Spleen (tissue), 11 donors: ENCODE measurements around the gene SLAMF6. TPM values are rescaled to one million over a fixed set of nuclear protein-coding genes. Genes with fewer than 3 reads are reported as not detected.

ENCODE experiments used
- DNase-seq: peaks from one replicate; pipeline ENCODE4 v3.0.0-alpha.2; 2020
- H3K27ac ChIP-seq, 8 donors: fragments of 200-600 bp; sonication (generic) in 7 of 8; 1 replicate in 4 of 8; 2 replicates in 4 of 8; pipeline versions ENCODE4 v1.5.0 to v1.8.0; 2016 to 2021; ENCODE audit warnings: inconsistent platforms in 4 of 8, mild to moderate bottlenecking in 4 of 8, moderate library complexity in 1 of 8
- H3K27me3 ChIP-seq, 7 donors: fragments of 200-600 bp; sonication (generic) in 6 of 7; replicated peaks in 1 of 7; 1 replicate in 4 of 7; 2 replicates in 3 of 7; pipeline versions ENCODE4 v1.5.0 to v1.8.0; 2016 to 2021; ENCODE audit warnings: inconsistent platforms in 3 of 7, mild to moderate bottlenecking in 1 of 7
- H3K36me3 ChIP-seq, 6 donors: fragments of 200-600 bp; sonication (generic) in 5 of 6; 1 replicate in 4 of 6; 2 replicates in 2 of 6; pipeline versions ENCODE4 v1.5.0 to v1.8.0; 2016 to 2021; ENCODE audit warnings: inconsistent platforms in 2 of 6
- H3K4me1 ChIP-seq, 6 donors: fragments of 200-600 bp; sonication (generic) in 5 of 6; 1 replicate in 3 of 6; 2 replicates in 3 of 6; pipeline versions ENCODE4 v1.5.0 to v1.8.0; 2016 to 2021; ENCODE audit warnings: inconsistent platforms in 3 of 6
- H3K4me3 ChIP-seq, 8 donors: fragments of 200-600 bp; sonication (generic) in 7 of 8; 1 replicate in 4 of 8; 2 replicates in 4 of 8; pipeline versions ENCODE4 v1.5.0 to v1.8.0; 2016 to 2021; ENCODE audit warnings: inconsistent platforms in 4 of 8, mild to moderate bottlenecking in 4 of 8, moderate library complexity in 2 of 8
- H3K9me3 ChIP-seq, 8 donors: fragments of 200-600 bp; sonication (generic) in 7 of 8; 1 replicate in 4 of 8; 2 replicates in 4 of 8; pipeline versions ENCODE4 v1.5.0 to v1.8.0; 2016 to 2021; ENCODE audit warnings: inconsistent platforms in 4 of 8
- POLR2A ChIP-seq, 3 donors: fragments of 450-650 bp; IDR thresholded peaks; one replicate each; pipeline ENCODE4 v1.5.1; 2017; ENCODE audit warnings: antibody characterized with exemption in 3 of 3, mild to moderate bottlenecking in 1 of 3
- POLR2AphosphoS5 ChIP-seq, 3 donors: sonication (generic); formaldehyde crosslinking; IDR thresholded peaks; one replicate each; pipeline ENCODE4 v1.5.1; 2017; ENCODE audit warnings: antibody characterized with exemption in 3 of 3
- whole genome bisulfite sequencing, 5 donors: extraction: QIAGEN DNeasy Blood & Tissue Kit in 3 of 5; methylation state at CpG; one replicate each; pipeline versions ENCODE4 v1.1.5 to v1.1.7; 2013 to 2018; 5-methylcytosine and 5-hydroxymethylcytosine counted together
- intact Hi-C: fragments of 100-400 bp; cut with DNase I; formaldehyde crosslinking; loops from one replicate; pipeline ENCODE4 v1.15.0; 2023; ENCODE audit warnings: low total_unique reads
- polyA plus RNA-seq, 3 donors: library from polyadenylated mRNA; stranded (reverse); fragments of 200-250 nt; gene quantifications; one replicate each; pipeline ENCODE4 v1.2.1, GENCODE V29; 2013
- total RNA-seq, 7 donors: library from RNA; depleted of rRNA in 3 of 7; stranded (reverse); fragments of >200 nt in 3 of 7; fragmentation: NEBNext Ultra II Directional in 4 of 7; extraction: Animal tissue kit (Norgen Biotek cat#: 25700) in 4 of 7; gene quantifications; one replicate each; pipeline versions ENCODE4 v1.1.0 to v1.2.1, GENCODE V29; 2016 to 2021
- TF ChIP-seq, protein P1 (sequence below), 11 experiments: fragments of 200-600 bp in 7 of 11; fragments of 450-650 bp in 4 of 11; sonication (generic) in 4 of 11; IDR thresholded peaks in 8 of 11; conservative IDR thresholded peaks in 3 of 11; 1 replicate in 7 of 11; 2 replicates in 4 of 11; pipeline versions ENCODE4 v1.4.0 to v1.8.0; 2016 to 2021; ENCODE audit warnings: antibody characterized with exemption in 11 of 11, inconsistent platforms in 4 of 11, mild to moderate bottlenecking in 1 of 11
- donor health status: healthy with polysubstance abuse.
- donor health status: DM: no; HTN: no; CAD: no; lungs with moderate emphysema.
- donor health status: DM: no; HTN: no; CAD: no.
- donor health status: Bipolar disorder and iron deficiency.
- donor health status: healthy.
- donor health status: DM: no; HTN: no; CAD: no.
- donor health status: DM: yes; HTN: yes; CAD: no.

Gene SLAMF6
- total and polyA plus RNA-seq, 10 donors: 21.5 to 52.4 (median 36.1) TPM

DNA sequence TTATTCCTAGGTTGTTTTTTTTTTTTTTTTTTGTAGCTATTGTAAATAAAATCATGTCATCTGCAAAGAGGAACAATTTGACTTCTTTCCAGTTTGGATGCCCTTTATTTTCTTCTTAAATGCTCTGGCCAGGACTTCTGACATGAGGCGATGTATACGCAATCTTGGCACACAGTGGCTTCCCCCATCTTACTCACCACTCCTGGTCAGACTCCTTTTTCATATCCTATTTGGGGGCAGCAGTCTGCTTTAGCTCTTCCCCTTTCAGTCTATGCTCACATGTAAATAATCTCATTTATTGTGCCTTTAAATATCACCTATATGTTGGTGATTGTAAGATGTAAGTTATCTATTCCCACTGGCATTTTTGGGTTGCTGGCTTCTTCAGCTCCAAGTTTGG is 56.1 kb downstream of the SLAMF6 start:
- WGBS, 5 donors: 66 to 83% (median 81%) methylated on average over 2 of the region's 2 CpGs

DNA sequence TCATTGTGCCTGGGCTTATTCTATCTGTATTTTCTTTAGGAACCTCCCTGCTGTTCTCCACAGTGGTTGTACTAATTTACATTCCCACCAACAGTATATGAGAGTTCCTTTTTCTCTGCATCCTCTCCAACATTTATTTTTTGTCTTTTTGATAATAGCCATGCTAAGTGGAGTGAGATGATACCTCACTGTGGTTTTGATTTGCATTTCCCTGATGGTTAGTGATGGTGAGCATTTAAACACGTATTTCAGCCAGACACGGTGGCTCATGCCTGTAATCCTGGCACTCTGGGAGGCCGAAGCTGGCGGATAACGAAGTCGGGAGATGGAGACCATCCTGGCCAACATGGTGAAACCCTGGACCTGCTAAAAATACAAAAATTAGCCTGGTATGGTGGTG is 57.9 kb downstream of the SLAMF6 start:
- intact Hi-C loops: no loop called here
- Histone ChIP-seq H3K4me3 (no peak overlapping the region), H3K27ac (no peak overlapping the region), H3K36me3 (no peaks in the 10 kb centered on the region), H3K4me1 (peaks cover 10 to 45% (median 23%) of the 10 kb centered on the region in 6 donors), H3K9me3 (no peaks in the 10 kb centered on the region), H3K27me3 (no peaks in the 10 kb centered on the region)
- no peak for DNase-seq
- TF ChIP-seq POLR2AphosphoS5 (IDR thresholded peaks at IDR 0.05) (no peak), POLR2A (IDR thresholded peaks at IDR 0.05) (no peak)
- TF ChIP-seq, protein P1, sequence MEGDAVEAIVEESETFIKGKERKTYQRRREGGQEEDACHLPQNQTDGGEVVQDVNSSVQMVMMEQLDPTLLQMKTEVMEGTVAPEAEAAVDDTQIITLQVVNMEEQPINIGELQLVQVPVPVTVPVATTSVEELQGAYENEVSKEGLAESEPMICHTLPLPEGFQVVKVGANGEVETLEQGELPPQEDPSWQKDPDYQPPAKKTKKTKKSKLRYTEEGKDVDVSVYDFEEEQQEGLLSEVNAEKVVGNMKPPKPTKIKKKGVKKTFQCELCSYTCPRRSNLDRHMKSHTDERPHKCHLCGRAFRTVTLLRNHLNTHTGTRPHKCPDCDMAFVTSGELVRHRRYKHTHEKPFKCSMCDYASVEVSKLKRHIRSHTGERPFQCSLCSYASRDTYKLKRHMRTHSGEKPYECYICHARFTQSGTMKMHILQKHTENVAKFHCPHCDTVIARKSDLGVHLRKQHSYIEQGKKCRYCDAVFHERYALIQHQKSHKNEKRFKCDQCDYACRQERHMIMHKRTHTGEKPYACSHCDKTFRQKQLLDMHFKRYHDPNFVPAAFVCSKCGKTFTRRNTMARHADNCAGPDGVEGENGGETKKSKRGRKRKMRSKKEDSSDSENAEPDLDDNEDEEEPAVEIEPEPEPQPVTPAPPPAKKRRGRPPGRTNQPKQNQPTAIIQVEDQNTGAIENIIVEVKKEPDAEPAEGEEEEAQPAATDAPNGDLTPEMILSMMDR (IDR thresholded peaks at IDR 0.05 in 8 of 11, conservative IDR thresholded peaks at IDR 0.05 in 3 of 11): no peak
- WGBS, 5 donors: 64 to 84% (median 81%) methylated on average over 6 of the region's 6 CpGs

More for the DNA sequence above, 56.1 kb downstream of the SLAMF6 start:
- TF ChIP-seq POLR2AphosphoS5 (IDR thresholded peaks at IDR 0.05) (no peak), POLR2A (IDR thresholded peaks at IDR 0.05) (no peak)
- TF ChIP-seq, protein P1 (IDR thresholded peaks at IDR 0.05 in 8 of 11, conservative IDR thresholded peaks at IDR 0.05 in 3 of 11): no peak
- H3K36me3 ChIP-seq: no peaks in the 10 kb centered on the region
- H3K9me3 ChIP-seq: no peaks in the 10 kb centered on the region
- H3K4me1 ChIP-seq: peaks cover 4 to 44% (median 20%) of the 10 kb centered on the region in 6 donors
- H3K4me3 ChIP-seq: no peak overlapping the region
- H3K27me3 ChIP-seq: no peaks in the 10 kb centered on the region
- DNase-seq: no peak
- no peak overlapping the region for H3K27ac ChIP-seq
- intact Hi-C loops: no loop called here

DNA sequence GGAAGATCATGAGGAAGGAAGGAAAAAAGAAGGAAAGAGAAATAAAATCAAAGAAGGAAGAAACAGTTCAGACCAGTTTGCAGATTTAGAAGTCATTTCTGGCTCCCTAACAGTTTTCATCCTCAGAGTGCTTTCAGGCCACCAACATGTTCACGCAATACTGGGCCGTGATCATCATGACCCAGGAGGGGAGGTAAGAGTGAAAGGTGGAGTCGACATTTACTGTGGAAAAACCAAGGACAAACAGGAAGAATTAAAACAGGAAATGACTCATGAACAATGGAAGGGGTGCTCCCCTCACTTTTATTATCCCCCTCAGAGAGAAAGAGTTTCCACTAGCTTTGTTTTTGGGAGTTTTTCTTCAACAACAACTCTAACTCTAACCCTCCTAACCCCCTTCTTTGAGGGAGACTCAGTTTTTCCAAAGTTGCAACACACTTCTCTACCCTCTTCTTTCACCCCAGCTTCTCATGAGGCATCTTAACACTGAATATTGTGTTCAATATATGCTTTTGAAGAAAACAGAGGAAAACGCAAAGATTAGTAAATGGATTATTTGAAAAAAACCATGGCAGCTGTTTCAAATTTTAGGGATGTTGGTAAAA is 62.3 kb downstream of the SLAMF6 start:
- WGBS, 5 donors: 44 to 50% (median 48%) methylated on average over 4 of the region's 4 CpGs
- intact Hi-C loops: no loop called here
- TF ChIP-seq, protein P1 (IDR thresholded peaks at IDR 0.05 in 8 of 11, conservative IDR thresholded peaks at IDR 0.05 in 3 of 11): no peak
- no peak for TF ChIP-seq POLR2A (IDR thresholded peaks at IDR 0.05)
- TF ChIP-seq POLR2AphosphoS5 (IDR thresholded peaks at IDR 0.05): no peak

DNA sequence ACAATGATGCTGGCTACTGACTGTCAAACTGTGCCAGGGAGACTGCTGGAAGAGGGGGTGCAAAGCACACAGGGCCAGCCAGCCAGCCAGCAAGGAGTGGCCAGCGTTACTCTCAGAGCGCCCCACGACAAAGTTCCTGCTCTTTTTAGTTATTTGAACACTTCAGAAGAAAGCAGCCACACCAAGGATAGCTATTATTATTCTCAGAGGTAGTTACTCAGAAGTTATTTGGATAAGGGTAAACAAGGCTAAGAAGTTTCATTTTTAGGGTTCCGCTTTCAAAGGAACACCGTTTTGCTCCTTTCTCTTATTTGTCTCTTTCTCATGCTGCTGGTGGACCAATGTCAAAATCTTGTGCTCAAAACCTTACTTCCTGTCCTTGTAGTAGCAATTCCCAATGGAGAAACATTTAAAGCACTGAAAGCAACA is 62.8 kb downstream of the SLAMF6 start:
- no peak for TF ChIP-seq POLR2A (IDR thresholded peaks at IDR 0.05)
- TF ChIP-seq, protein P1 (IDR thresholded peaks at IDR 0.05 in 8 of 11, conservative IDR thresholded peaks at IDR 0.05 in 3 of 11): no peak
- WGBS, 5 donors: 58 to 64% (median 60%) methylated on average over 5 of the region's 5 CpGs
- Histone ChIP-seq H3K4me1 (peaks cover 12 to 38% (median 21%) of the 10 kb centered on the region in 6 donors), H3K36me3 (no peaks in the 10 kb centered on the region), H3K9me3 (no peaks in the 10 kb centered on the region), H3K27ac (peak overlapping the region; percentile 21 to 83 (median 70)), H3K27me3 (no peaks in the 10 kb centered on the region), H3K4me3 (peak overlapping the region in 1 of 8 donors; percentile 15)
- no peak for DNase-seq
- intact Hi-C loops: no loop called here

More for the DNA sequence above, 62.3 kb downstream of the SLAMF6 start:
- Histone ChIP-seq H3K27ac (peak overlapping the region; percentile 21 to 83 (median 70)), H3K4me3 (peak overlapping the region in 1 of 8 donors; percentile 15), H3K27me3 (no peaks in the 10 kb centered on the region), H3K9me3 (no peaks in the 10 kb centered on the region), H3K4me1 (peaks cover 12 to 40% (median 23%) of the 10 kb centered on the region in 6 donors), H3K36me3 (no peaks in the 10 kb centered on the region)
- DNase-seq: no peak
